ENCODE results near the gene NHSL2.

Gene NHSL2

GRCh38 chrX:72021975-72022374 lies 111.3 kb downstream of the NHSL2 start:
- DNase-seq, result no peak

GRCh38 chrX:72023071-72023470 lies 112.4 kb downstream of the NHSL2 start:
- DNase-seq, result no peak

- DNase-seq, result no peak
Observed at GRCh38 chrX:72025236-72025770, 114.7 kb downstream of the NHSL2 start.

- no peak for DNase-seq
Observed at GRCh38 chrX:72026341-72027023, 115.8 kb downstream of the NHSL2 start.

GRCh38 chrX:72027024-72027913 lies 116.6 kb downstream of the NHSL2 start:
- no peak for DNase-seq

- no peak for DNase-seq
Observed at GRCh38 chrX:72027914-72028307, 117.3 kb downstream of the NHSL2 start.

GRCh38 chrX:72028701-72029470 lies 118.2 kb downstream of the NHSL2 start:
- no peak for DNase-seq

GRCh38 chrX:72029483-72030411 lies 119.1 kb downstream of the NHSL2 start:
- DNase-seq, result no peak

- no peak for DNase-seq
Observed at GRCh38 chrX:72030431-72030830, 119.8 kb downstream of the NHSL2 start.

- DNase-seq, result no peak
Observed at GRCh38 chrX:72031118-72031517, 120.5 kb downstream of the NHSL2 start.

GRCh38 chrX:72031634-72032033 lies 121.0 kb downstream of the NHSL2 start:
- DNase-seq, result no peak

- no peak for DNase-seq
Observed at GRCh38 chrX:72037601-72038000, 127.0 kb downstream of the NHSL2 start.

- no peak for DNase-seq
Observed at GRCh38 chrX:72038016-72038415, 127.4 kb downstream of the NHSL2 start.

- DNase-seq, result no peak
Observed at GRCh38 chrX:72038868-72039267, 128.2 kb downstream of the NHSL2 start.

- DNase-seq, result no peak
Observed at GRCh38 chrX:72040506-72040905, 129.9 kb downstream of the NHSL2 start.

- no peak for DNase-seq
Observed at GRCh38 chrX:72041176-72041575, 130.5 kb downstream of the NHSL2 start.

- no peak for DNase-seq
Observed at GRCh38 chrX:72041871-72042851, 131.5 kb downstream of the NHSL2 start.

- no peak for DNase-seq
Observed at GRCh38 chrX:72042852-72043248, 132.2 kb downstream of the NHSL2 start.

- no peak for DNase-seq
Observed at GRCh38 chrX:72043636-72044035, 133.0 kb downstream of the NHSL2 start.

GRCh38 chrX:72045141-72045540 lies 134.5 kb downstream of the NHSL2 start:
- no peak for DNase-seq
